ENCODE data around the gene RNF208.

GRCh38 chr9:137236238-137236935, 14.3 kb upstream of the RNF208 start:
- no peak for TF ChIP-seq USF2 (IDR thresholded peaks at IDR 0.05)
- TF ChIP-seq, protein P1, sequence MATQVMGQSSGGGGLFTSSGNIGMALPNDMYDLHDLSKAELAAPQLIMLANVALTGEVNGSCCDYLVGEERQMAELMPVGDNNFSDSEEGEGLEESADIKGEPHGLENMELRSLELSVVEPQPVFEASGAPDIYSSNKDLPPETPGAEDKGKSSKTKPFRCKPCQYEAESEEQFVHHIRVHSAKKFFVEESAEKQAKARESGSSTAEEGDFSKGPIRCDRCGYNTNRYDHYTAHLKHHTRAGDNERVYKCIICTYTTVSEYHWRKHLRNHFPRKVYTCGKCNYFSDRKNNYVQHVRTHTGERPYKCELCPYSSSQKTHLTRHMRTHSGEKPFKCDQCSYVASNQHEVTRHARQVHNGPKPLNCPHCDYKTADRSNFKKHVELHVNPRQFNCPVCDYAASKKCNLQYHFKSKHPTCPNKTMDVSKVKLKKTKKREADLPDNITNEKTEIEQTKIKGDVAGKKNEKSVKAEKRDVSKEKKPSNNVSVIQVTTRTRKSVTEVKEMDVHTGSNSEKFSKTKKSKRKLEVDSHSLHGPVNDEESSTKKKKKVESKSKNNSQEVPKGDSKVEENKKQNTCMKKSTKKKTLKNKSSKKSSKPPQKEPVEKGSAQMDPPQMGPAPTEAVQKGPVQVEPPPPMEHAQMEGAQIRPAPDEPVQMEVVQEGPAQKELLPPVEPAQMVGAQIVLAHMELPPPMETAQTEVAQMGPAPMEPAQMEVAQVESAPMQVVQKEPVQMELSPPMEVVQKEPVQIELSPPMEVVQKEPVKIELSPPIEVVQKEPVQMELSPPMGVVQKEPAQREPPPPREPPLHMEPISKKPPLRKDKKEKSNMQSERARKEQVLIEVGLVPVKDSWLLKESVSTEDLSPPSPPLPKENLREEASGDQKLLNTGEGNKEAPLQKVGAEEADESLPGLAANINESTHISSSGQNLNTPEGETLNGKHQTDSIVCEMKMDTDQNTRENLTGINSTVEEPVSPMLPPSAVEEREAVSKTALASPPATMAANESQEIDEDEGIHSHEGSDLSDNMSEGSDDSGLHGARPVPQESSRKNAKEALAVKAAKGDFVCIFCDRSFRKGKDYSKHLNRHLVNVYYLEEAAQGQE (IDR thresholded peaks at IDR 0.05), result no peak
- TF ChIP-seq POLR2A (IDR thresholded peaks at IDR 0.05; ENCODE audit: low read length), result no peak
- TF ChIP-seq CTCF (IDR thresholded peaks at IDR 0.05), result peak; percentile 97
- no peak for TF ChIP-seq EHMT2 (IDR thresholded peaks at IDR 0.05; ENCODE audit: low read depth)
